Kidney (tissue), 14 donors: ENCODE results near the gene ERC2. TPM values are rescaled to one million over a fixed set of nuclear protein-coding genes. Genes with fewer than 3 reads are reported as not detected.

Experiments
- DNase-seq, 5 donors: peaks; one replicate each; pipeline ENCODE4 v3.0.0-alpha.2; 2013 to 2020
- FAIRE-seq: peaks from 2 replicates; lab custom pipeline; 2012; peaks lifted over from hg19 to GRCh38; lab: Jason Lieb, UNC
- H3K27ac ChIP-seq, 2 donors: one replicate each; pipeline ENCODE4 v1.7.0; 2013; ENCODE audit warnings: low read depth in 2 of 2, low read length in 2 of 2, inconsistent platforms in 1 of 2
- H3K27me3 ChIP-seq: one replicate; pipeline ENCODE4 v1.7.1; 2013; ENCODE audit warnings: low read length, inconsistent platforms; ENCODE audit not compliant: control insufficient read depth, insufficient read depth
- H3K36me3 ChIP-seq, 3 donors: one replicate each; pipeline versions ENCODE4 v1.7.0 to v1.7.1; 2013; ENCODE audit warnings: low read length in 3 of 3, control low read depth in 1 of 3, inconsistent platforms in 1 of 3; ENCODE audit not compliant: insufficient read depth in 3 of 3, control insufficient read depth in 2 of 3
- H3K4me1 ChIP-seq, 3 donors: one replicate each; pipeline versions ENCODE4 v1.7.0 to v1.7.1; 2013; ENCODE audit warnings: low read length in 3 of 3, inconsistent platforms in 1 of 3, low read depth in 1 of 3; ENCODE audit not compliant: control insufficient read depth in 2 of 3, insufficient read depth in 2 of 3
- H3K4me3 ChIP-seq, 3 donors: one replicate each; pipeline versions ENCODE4 v1.7.0 to v1.8.1; 2013; ENCODE audit warnings: low read length in 3 of 3, control low read depth in 1 of 3, inconsistent platforms in 1 of 3
- H3K9ac ChIP-seq, 3 donors: one replicate each; pipeline versions ENCODE4 v1.7.0 to v1.7.1; 2013; ENCODE audit warnings: low read length in 3 of 3, control low read depth in 1 of 3, inconsistent platforms in 1 of 3
- H3K9me3 ChIP-seq, 3 donors: one replicate each; pipeline versions ENCODE4 v1.7.0 to v1.7.1; 2013; ENCODE audit warnings: low read length in 3 of 3, control low read depth in 1 of 3, inconsistent platforms in 1 of 3; ENCODE audit not compliant: control insufficient read depth in 2 of 3, insufficient read depth in 1 of 3
- intact Hi-C: fragments of 100-400 bp; cut with DNase I; formaldehyde crosslinking; loops from one replicate; pipeline ENCODE4 v1.11.1; 2022
- polyA plus RNA-seq: library from polyadenylated mRNA; stranded (reverse); fragments of 350-450 nt; fragmentation: Illumina TruSeq; extraction: RNeasy Lipid Tissue Mini Kit (QIAGEN cat#74804); gene quantifications from one replicate; pipeline ENCODE4 v1.2.3, GENCODE V29; 2014; ENCODE audit warnings: low read depth, low replicate concordance; ENCODE audit not compliant: insufficient read depth
- total RNA-seq: library from RNA; stranded (reverse); fragmentation: NEBNext Ultra II Directional; extraction: Animal tissue kit (Norgen Biotek cat#: 25700); gene quantifications from one replicate; pipeline ENCODE4 v1.2.1, GENCODE V29; 2021
- TF ChIP-seq, protein P1 (sequence below): IDR thresholded peaks from 3 replicates; pipeline ENCODE4 v1.5.1; 2012; ENCODE audit warnings: mild to moderate bottlenecking, moderate library complexity, borderline replicate concordance; ENCODE audit not compliant: insufficient read depth; ENCODE audit errors: extremely low read depth
- donor health status: control.
- donor health status: control.
- donor health status: control.
- donor health status: control.
- donor health status: control.
- donor health status: DM: yes; HTN: yes; CAD: no.
- donor health status: Normal renal cell carcinoma (clear cell type).

ERC2 gene
- total and polyA plus RNA-seq, 2 donors from 2014 or later = 0.92 to 3.8 TPM

DNA sequence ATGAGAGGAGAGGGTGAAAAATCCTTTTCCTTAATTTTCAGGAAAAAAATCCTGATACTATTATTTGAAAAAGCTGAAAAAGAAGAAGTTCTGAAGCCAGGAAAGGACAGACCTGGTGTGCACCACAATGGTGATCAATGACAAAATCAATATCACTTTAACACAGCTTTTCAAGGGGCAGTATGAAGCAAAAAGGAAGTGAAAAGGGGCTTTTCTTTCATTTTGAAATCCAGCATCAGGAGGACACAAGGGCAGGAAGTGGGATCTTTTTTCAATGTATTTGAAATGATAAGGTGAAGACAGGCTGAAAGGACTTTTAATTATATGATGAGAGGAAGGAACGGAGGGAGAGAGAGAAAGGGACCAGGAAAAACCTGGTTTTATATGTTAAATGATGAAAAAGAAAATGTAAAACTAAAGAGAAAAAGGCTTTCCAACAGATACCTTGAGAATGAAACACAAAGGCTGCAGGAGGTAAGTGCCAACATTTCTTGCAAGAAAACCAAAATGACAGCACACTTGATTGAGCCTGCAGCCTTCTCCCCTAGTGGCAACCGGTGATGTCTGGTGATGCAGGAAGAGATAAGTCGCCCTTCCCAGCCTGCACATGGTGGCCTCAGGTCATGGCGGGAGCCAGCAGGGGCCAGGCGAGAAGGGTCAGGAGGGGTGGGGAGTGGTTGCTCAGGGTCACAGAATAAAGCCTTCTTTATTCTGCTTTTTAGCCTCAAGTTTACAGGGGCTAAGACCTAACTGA, 744.4 kb downstream of the ERC2 start:
- Histone ChIP-seq H3K9ac (no peak overlapping the region), H3K4me1 (no peaks in the 10 kb centered on the region), H3K4me3 (no peak overlapping the region), H3K9me3 (no peaks in the 10 kb centered on the region), H3K27me3 (no peaks in the 10 kb centered on the region), H3K27ac (no peak overlapping the region), H3K36me3 (no peaks in the 10 kb centered on the region)
- intact Hi-C loops = no loop called here
- TF ChIP-seq, protein P1, sequence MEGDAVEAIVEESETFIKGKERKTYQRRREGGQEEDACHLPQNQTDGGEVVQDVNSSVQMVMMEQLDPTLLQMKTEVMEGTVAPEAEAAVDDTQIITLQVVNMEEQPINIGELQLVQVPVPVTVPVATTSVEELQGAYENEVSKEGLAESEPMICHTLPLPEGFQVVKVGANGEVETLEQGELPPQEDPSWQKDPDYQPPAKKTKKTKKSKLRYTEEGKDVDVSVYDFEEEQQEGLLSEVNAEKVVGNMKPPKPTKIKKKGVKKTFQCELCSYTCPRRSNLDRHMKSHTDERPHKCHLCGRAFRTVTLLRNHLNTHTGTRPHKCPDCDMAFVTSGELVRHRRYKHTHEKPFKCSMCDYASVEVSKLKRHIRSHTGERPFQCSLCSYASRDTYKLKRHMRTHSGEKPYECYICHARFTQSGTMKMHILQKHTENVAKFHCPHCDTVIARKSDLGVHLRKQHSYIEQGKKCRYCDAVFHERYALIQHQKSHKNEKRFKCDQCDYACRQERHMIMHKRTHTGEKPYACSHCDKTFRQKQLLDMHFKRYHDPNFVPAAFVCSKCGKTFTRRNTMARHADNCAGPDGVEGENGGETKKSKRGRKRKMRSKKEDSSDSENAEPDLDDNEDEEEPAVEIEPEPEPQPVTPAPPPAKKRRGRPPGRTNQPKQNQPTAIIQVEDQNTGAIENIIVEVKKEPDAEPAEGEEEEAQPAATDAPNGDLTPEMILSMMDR = no peak
- no peak for FAIRE-seq
- DNase-seq = no peak

DNA sequence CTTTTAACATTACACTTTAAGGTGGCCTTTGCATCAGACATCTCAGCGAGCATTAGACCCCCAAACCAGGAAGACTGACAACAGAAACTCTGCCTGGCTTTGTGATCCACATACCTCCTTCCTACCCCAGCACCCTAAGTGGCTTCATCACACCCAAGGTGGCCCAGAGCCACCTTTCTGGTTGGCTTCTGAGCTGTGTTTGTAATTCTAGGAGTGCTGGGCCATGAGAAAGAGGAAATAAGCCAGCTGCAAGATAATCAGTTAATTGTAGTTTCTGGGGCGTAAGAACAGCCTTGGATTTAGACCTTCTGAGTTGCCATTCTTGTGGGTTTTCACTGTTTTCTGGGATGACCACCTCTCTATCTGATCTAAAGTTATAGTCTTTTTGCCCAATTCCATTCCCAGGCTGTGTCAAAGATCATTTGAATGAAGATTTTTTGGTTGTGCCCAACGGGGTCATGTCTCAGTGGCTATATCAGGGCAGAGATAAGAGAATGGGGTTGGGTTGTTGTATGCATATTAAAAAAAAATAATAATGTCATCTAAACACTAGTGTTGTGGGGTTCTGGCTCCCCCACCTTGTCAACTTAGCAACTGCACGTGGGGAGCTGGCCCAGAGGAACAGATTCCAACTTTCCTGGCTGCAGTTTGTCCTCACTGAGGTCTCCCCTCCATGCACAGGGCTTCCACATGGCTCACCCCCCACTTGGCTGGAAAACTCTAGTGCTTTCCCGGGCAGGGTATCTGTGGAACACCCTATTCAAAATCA, 746.4 kb downstream of the ERC2 start:
- Histone ChIP-seq H3K4me3 (no peak overlapping the region), H3K9ac (no peak overlapping the region), H3K27ac (no peak overlapping the region), H3K36me3 (no peaks in the 10 kb centered on the region), H3K27me3 (no peaks in the 10 kb centered on the region), H3K4me1 (peaks cover 0 to 3% (median 0%) of the 10 kb centered on the region in 3 donors), H3K9me3 (no peaks in the 10 kb centered on the region)
- TF ChIP-seq, protein P1 = peak; percentile 46
- intact Hi-C loops = no loop called here
- DNase-seq = peak in 1 of 5 donors; percentile 30
- FAIRE-seq = no peak

DNA sequence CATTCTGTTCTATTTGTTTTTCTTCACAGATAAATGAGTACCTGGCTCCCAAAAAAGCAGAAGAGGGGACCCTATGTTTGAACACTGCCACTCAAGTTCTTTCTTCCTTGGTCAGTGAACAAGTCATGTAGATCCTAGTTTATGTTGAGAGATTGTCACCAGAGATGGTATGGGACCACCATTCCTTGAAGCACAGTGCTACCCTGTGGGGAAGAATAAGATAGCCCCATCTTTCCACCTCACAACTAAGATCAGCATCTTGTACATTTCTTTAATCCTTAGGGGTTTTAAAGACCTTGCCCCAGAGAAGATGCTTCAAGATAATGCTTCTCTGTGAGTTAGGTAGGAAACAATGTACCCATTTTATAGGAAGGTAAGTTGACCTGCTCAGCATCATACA, 747.7 kb downstream of the ERC2 start:
- intact Hi-C loops = no loop called here
- Histone ChIP-seq H3K27ac (no peak overlapping the region), H3K4me3 (no peak overlapping the region), H3K9me3 (no peaks in the 10 kb centered on the region), H3K27me3 (no peaks in the 10 kb centered on the region), H3K4me1 (peaks cover 0 to 3% (median 0%) of the 10 kb centered on the region in 3 donors), H3K36me3 (no peaks in the 10 kb centered on the region), H3K9ac (no peak overlapping the region)
- FAIRE-seq (no peak), DNase-seq (peak in 1 of 5 donors; percentile 51)
- TF ChIP-seq, protein P1 = no peak
